Caco-2 (cell line): Measurements from ENCODE around the gene PRDM11. TPM values are rescaled to one million over a fixed set of nuclear protein-coding genes. Genes with fewer than 3 reads are reported as not detected.

ENCODE experiments used
- BruUV-seq: library from RNA; stranded (reverse); fragments of 400-500 nt; replicated peaks from 2 replicates; lab custom pipeline; 2021; lab: Mats Ljungman, UMichigan
- CTCF ChIA-PET: fragments of 300-600 bp; sonication (Branson Sonifier 250); formaldehyde crosslinking; loops from one replicate; lab custom pipeline; 2022; ENCODE audit warnings: antibody characterized with exemption; lab: Charles Lee
- POLR2A ChIA-PET: fragments of 300-600 bp; sonication (Branson Sonifier 250); formaldehyde crosslinking; loops from one replicate; lab custom pipeline; 2022; ENCODE audit warnings: antibody characterized with exemption; lab: Charles Lee
- DNase-seq, 2 experiments: peaks; one replicate each; pipeline versions ENCODE4 v3.0.0 to v3.0.0-alpha.2; 2020 to 2022
- H3K27me3 ChIP-seq: replicated peaks from 2 replicates; pipeline ENCODE4 v1.6.0; 2011; ENCODE audit warnings: low read length; ENCODE audit not compliant: control insufficient read depth, insufficient read depth
- H3K36me3 ChIP-seq: 2 replicates; pipeline ENCODE4 v1.5.1; 2011; ENCODE audit warnings: low read length; ENCODE audit not compliant: control insufficient read depth, insufficient read depth
- H3K4me1 ChIP-seq: fragments of 250-450 bp; sonication (Bioruptor Pico); 2 replicates; pipeline ENCODE4 v1.5.1; 2020; ENCODE audit warnings: mild to moderate bottlenecking
- H3K4me3 ChIP-seq: 2 replicates; pipeline ENCODE4 v1.5.1; 2011; ENCODE audit warnings: low read depth, mild to moderate bottlenecking, control low read depth, low read length
- H3K9me3 ChIP-seq: fragments of 250-450 bp; sonication (Bioruptor Pico); 2 replicates; pipeline ENCODE4 v1.5.1; 2020; ENCODE audit warnings: mild to moderate bottlenecking, moderate library complexity
- H3K27ac Mint-ChIP-seq: one replicate; pipeline ENCODE4 v1.8.0; 2022; ENCODE audit warnings: mixed read lengths; ENCODE audit not compliant: unreplicated experiment
- H3K27me3 Mint-ChIP-seq: one replicate; pipeline ENCODE4 v1.8.0; 2022; ENCODE audit warnings: mixed read lengths; ENCODE audit not compliant: insufficient read depth, unreplicated experiment
- H3K36me3 Mint-ChIP-seq: one replicate; pipeline ENCODE4 v1.8.0; 2022; ENCODE audit warnings: mild to moderate bottlenecking, mixed read lengths; ENCODE audit not compliant: insufficient read depth, unreplicated experiment
- H3K4me1 Mint-ChIP-seq: one replicate; pipeline ENCODE4 v1.8.0; 2022; ENCODE audit warnings: low read depth, mixed read lengths; ENCODE audit not compliant: unreplicated experiment
- H3K4me3 Mint-ChIP-seq: one replicate; pipeline ENCODE4 v1.8.0; 2022; ENCODE audit warnings: mild to moderate bottlenecking, moderate library complexity, mixed read lengths; ENCODE audit not compliant: unreplicated experiment
- H3K9me3 Mint-ChIP-seq: one replicate; pipeline ENCODE4 v1.8.0; 2022; ENCODE audit warnings: mixed read lengths; ENCODE audit not compliant: unreplicated experiment
- CTCF ChIP-seq, 2 experiments: fragments of 200-600 bp in 1 of 2; IDR thresholded peaks; 1 replicate in 1 of 2; 2 replicates in 1 of 2; pipeline versions ENCODE4 v1.5.1 to v1.8.0; 2011 to 2022; ENCODE audit warnings: antibody characterized with exemption in 1 of 2, control low read depth in 1 of 2, inconsistent platforms in 1 of 2, low read depth in 1 of 2, low read length in 1 of 2, mild to moderate bottlenecking in 1 of 2, moderate library complexity in 1 of 2; ENCODE audit not compliant: insufficient read depth in 1 of 2, severe bottlenecking in 1 of 2, unreplicated experiment in 1 of 2
- intact Hi-C: fragments of 100-400 bp; cut with micrococcal nuclease; formaldehyde crosslinking; loops from one replicate; pipeline ENCODE4 v1.10.0; 2022; ENCODE audit not compliant: unreplicated experiment
- total RNA-seq: library from RNA; stranded (reverse); gene quantifications from 2 replicates; pipeline ENCODE4 v1.2.3, GENCODE V29; 2022

PRDM11 gene
- total RNA-seq, 1 experiment from 2014 or later = 11.8 TPM

GRCh38 chr11:45171550-45171949, 25.1 kb downstream of the PRDM11 start:
- Mint-ChIP-seq H3K27ac (no peak overlapping the region), H3K4me1 (no peaks in the 10 kb centered on the region), H3K27me3 (no peaks in the 10 kb centered on the region), H3K9me3 (no peaks in the 10 kb centered on the region), H3K36me3 (peaks cover 5% of the 10 kb centered on the region), H3K4me3 (no peak overlapping the region)
- no peaks in the 10 kb centered on the region for H3K27me3 ChIP-seq
- H3K4me3 ChIP-seq = no peak overlapping the region
- no peaks in the 10 kb centered on the region for H3K9me3 ChIP-seq
- TF ChIP-seq CTCF (IDR thresholded peaks at IDR 0.05; ENCODE audit: insufficient read depth in 1 of 2, low read depth in 1 of 2, low read length in 1 of 2, severe bottlenecking in 1 of 2, unreplicated experiment in 1 of 2) = no peak
- intact Hi-C loops = no loop called here
- CTCF ChIA-PET = no interaction called here
- POLR2A ChIA-PET = no interaction called here
- DNase-seq = no peak
- no TSS peak for BruUV-seq
- H3K4me1 ChIP-seq = no peaks in the 10 kb centered on the region
- H3K36me3 ChIP-seq = no peaks in the 10 kb centered on the region

GRCh38 chr11:45173064-45173463, 26.6 kb downstream of the PRDM11 start:
- Histone ChIP-seq H3K9me3 (no peaks in the 10 kb centered on the region), H3K27me3 (no peaks in the 10 kb centered on the region), H3K4me3 (no peak overlapping the region), H3K36me3 (no peaks in the 10 kb centered on the region), H3K4me1 (no peaks in the 10 kb centered on the region)
- Mint-ChIP-seq H3K36me3 (peaks cover 5% of the 10 kb centered on the region), H3K4me3 (no peak overlapping the region), H3K27ac (no peak overlapping the region), H3K4me1 (no peaks in the 10 kb centered on the region), H3K27me3 (no peaks in the 10 kb centered on the region), H3K9me3 (no peaks in the 10 kb centered on the region)
- TF ChIP-seq CTCF (IDR thresholded peaks at IDR 0.05; ENCODE audit: insufficient read depth in 1 of 2, low read depth in 1 of 2, low read length in 1 of 2, severe bottlenecking in 1 of 2, unreplicated experiment in 1 of 2) = no peak
- ChIA-PET CTCF (no interaction called here), POLR2A (no interaction called here)
- DNase-seq = peak in 1 of 2 experiments; percentile 29
- no TSS peak for BruUV-seq
- intact Hi-C loops = no loop called here

- TF ChIP-seq CTCF (IDR thresholded peaks at IDR 0.05; ENCODE audit: insufficient read depth in 1 of 2, low read depth in 1 of 2, low read length in 1 of 2, severe bottlenecking in 1 of 2, unreplicated experiment in 1 of 2) = no peak
- no peaks in the 10 kb centered on the region for H3K4me1 ChIP-seq
- BruUV-seq = no TSS peak
- Mint-ChIP-seq H3K36me3 (peaks cover 5% of the 10 kb centered on the region), H3K4me1 (no peaks in the 10 kb centered on the region), H3K27ac (no peak overlapping the region), H3K27me3 (no peaks in the 10 kb centered on the region), H3K9me3 (no peaks in the 10 kb centered on the region), H3K4me3 (no peak overlapping the region)
- H3K27me3 ChIP-seq = no peaks in the 10 kb centered on the region
- H3K4me3 ChIP-seq = no peak overlapping the region
- ChIA-PET CTCF (no interaction called here), POLR2A (no interaction called here)
- no peak for DNase-seq
- H3K36me3 ChIP-seq = no peaks in the 10 kb centered on the region
- no peaks in the 10 kb centered on the region for H3K9me3 ChIP-seq
- intact Hi-C loops = no loop called here
Observed at GRCh38 chr11:45174168-45174835, 27.9 kb downstream of the PRDM11 start.
